ENCODE data around the gene EFCAB6. TPM values are rescaled to one million over a fixed set of nuclear protein-coding genes. Genes with fewer than 3 reads are reported as not detected.

EFCAB6 gene
- total RNA-seq, 1 donor, result 2.7 TPM

DNA sequence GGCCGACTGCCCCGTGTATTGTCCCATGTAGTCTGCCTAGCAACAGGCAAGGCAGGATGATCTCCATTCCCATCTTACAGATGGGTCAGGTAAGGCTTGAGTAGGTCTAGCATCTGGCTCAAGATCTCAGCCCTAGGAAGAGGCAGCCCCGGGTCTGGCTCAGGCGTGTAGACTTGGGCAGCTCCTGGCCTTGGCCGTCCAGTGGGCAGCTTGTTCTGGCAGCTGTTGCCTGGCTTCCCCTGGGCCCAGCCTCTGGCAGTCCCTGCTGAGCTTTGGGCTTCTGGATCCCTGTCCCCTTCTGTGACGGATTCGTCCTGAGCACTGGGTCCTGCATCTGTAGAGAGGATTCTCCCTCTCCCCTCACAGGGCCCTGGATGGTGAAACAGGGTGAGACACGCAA, 327.9 kb downstream of the EFCAB6 start:
- TF ChIP-seq, protein P1, sequence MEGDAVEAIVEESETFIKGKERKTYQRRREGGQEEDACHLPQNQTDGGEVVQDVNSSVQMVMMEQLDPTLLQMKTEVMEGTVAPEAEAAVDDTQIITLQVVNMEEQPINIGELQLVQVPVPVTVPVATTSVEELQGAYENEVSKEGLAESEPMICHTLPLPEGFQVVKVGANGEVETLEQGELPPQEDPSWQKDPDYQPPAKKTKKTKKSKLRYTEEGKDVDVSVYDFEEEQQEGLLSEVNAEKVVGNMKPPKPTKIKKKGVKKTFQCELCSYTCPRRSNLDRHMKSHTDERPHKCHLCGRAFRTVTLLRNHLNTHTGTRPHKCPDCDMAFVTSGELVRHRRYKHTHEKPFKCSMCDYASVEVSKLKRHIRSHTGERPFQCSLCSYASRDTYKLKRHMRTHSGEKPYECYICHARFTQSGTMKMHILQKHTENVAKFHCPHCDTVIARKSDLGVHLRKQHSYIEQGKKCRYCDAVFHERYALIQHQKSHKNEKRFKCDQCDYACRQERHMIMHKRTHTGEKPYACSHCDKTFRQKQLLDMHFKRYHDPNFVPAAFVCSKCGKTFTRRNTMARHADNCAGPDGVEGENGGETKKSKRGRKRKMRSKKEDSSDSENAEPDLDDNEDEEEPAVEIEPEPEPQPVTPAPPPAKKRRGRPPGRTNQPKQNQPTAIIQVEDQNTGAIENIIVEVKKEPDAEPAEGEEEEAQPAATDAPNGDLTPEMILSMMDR (IDR thresholded peaks at IDR 0.05; ENCODE audit: insufficient read depth, low read length), result no peak
- no peak for DNase-seq (ENCODE audit: low read depth)
- H3K4me3 ChIP-seq (ENCODE audit: low read depth, low read length), result no peak overlapping the region

DNA sequence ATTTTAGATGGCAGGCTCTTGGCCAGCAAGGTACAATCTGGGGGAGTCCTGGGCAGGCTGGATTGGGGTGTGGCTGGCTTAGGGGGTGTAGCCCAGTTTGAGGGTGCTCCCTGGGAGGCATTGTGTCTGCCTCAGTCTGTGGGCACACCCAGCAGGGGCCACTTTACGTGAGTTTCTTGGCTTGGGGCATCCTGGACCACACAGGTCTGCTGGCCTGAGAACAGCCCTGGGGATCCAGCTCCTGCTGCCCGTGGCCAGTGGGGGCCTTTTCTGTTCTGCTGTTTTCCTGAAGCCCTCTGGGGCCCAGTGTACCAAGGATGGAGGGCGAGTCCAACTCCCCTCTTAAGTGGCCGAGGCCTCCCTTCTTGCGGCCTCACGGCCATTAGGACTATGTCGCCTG, 328.4 kb downstream of the EFCAB6 start:
- TF ChIP-seq, protein P1 (IDR thresholded peaks at IDR 0.05; ENCODE audit: insufficient read depth, low read length), result no peak

DNA sequence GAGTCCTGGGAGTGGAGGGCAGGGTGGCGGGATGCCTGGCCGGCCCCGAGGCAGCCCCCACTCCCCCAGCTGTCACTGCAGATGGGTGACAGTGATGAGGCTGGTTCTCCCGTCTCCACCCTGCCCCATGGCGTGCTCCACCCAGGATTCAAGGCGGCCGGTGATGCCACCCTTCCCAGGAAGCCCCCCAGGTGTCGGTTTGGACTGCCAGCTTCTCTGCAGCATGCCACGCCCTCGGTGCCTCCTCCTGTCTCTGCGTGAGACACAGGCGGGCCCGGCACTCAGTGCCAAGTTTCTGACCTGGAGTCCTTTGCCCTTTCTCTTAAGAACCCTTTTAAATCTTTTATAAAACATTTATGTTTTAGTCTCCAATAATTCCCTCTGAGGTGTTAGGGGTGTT, 328.8 kb downstream of the EFCAB6 start:
- TF ChIP-seq, protein P1 (IDR thresholded peaks at IDR 0.05; ENCODE audit: insufficient read depth, low read length), result no peak
- DNase-seq (ENCODE audit: low read depth), result no peak
- no peak overlapping the region for H3K4me3 ChIP-seq (ENCODE audit: low read depth, low read length)

More for the DNA sequence above, 328.4 kb downstream of the EFCAB6 start:
- no peak for DNase-seq (ENCODE audit: low read depth)
- H3K4me3 ChIP-seq (ENCODE audit: low read depth, low read length), result no peak overlapping the region

DNA sequence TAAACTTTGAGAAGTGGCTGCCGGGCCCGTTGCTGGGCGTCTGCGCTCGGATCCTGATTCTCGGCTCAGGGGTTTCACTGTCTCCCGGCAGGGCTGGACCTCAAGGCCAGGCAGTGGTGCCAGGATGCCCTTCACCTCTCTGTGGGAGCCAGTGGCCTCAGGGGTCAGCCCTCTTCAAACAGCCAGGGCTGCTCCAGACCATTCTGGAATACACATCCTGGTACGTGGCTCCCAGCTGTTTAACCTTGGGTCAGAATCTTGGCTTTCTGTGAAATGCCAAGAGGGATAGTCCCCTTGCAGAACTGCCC, 329.8 kb downstream of the EFCAB6 start:
- TF ChIP-seq, protein P1 (IDR thresholded peaks at IDR 0.05; ENCODE audit: insufficient read depth, low read length), result no peak
- no peak for DNase-seq (ENCODE audit: low read depth)
- no peak overlapping the region for H3K4me3 ChIP-seq (ENCODE audit: low read depth, low read length)

DNA sequence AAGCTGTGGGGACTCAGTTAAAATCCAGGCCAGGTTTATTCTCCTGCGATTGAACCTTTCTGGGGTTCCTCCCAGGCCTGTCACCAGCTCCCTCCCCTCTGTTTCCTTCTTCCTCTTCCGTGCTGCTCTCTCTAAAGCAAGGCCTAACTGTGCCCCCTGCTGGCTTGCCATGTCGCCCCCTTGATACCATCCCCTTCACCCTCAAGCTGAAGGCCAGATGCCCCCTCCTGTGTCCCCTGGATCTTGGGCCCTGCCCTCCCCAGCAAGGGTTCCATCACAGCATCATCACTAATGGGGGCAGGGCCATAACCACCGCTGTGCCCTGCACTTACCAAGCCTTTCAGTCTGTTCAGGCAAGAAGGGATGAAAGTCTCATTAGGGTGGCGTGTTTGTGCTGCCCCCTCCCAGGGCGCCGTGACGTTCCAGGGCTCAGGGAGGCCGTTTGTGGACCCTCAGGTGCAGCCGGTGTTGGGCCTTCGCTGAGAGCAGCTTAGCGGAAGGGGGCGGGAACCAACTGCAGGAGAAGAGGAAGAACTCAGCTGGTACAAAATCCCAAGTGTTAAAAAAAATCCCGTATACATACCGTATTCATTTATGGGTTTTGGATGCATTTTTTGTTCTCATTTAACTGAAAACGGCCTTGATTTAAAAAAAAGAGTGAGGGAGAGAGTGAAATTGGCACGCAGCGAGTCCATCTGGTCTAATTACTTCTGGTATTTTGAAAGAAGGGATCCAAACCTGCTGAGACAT, 330.4 kb downstream of the EFCAB6 start:
- no peak for DNase-seq (ENCODE audit: low read depth)
- H3K4me3 ChIP-seq (ENCODE audit: low read depth, low read length), result no peak overlapping the region
- TF ChIP-seq, protein P1 (IDR thresholded peaks at IDR 0.05; ENCODE audit: insufficient read depth, low read length), result no peak

DNA sequence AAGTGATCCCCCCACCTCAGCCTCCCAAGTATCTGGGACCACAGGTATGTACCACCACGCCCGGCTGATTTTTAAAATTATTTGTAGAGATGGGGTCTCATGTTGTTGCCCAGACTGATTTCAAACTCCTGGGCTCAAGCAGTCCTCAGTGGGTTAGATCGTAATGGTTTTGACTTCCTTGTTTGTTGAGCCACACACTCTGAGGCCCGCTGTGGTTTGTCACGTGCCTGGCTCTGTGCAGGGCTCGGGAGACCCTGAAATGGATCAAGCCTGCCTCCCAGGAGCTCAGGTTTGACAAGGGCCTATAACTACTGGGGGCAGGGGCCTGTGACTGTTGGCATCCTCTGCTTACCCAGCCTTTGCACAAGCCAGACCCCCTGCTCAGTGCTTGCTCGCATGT, 332.1 kb downstream of the EFCAB6 start:
- H3K4me3 ChIP-seq (ENCODE audit: low read depth, low read length), result no peak overlapping the region
- DNase-seq (ENCODE audit: low read depth), result no peak
- TF ChIP-seq, protein P1 (IDR thresholded peaks at IDR 0.05; ENCODE audit: insufficient read depth, low read length), result no peak
